Measurements from ENCODE around the gene CACNA1F. TPM values are rescaled to one million over a fixed set of nuclear protein-coding genes. Genes with fewer than 3 reads are reported as not detected.
A peak's percentile ranks its signal among the peaks of the same experiment; 100 is the strongest.

CACNA1F gene
- total and polyA plus RNA-seq, 8 donors: 0.06 to 6.1 (median 0.27) TPM; not detected in 2

- H3K36me3 ChIP-seq: no peaks in the 10 kb centered on the region
- 35 to 71% (median 55%) methylated on average over 1 to 2 of the region's 2 CpGs for WGBS, 5 donors
- peak overlapping the region in 1 of 5 donors; percentile 92 for H3K27ac ChIP-seq
- H3K4me1 ChIP-seq: peaks cover 5 to 39% (median 32%) of the 10 kb centered on the region in 4 donors
- DNase-seq: peak in 1 of 2 donors; percentile 35
- TF ChIP-seq EP300 (IDR thresholded peaks at IDR 0.05) (no peak), POLR2A (IDR thresholded peaks at IDR 0.05) (no peak), CTCF (IDR thresholded peaks at IDR 0.05) (no peak), POLR2AphosphoS5 (IDR thresholded peaks at IDR 0.05) (no peak)
- intact Hi-C loops (cut with DNase I; ENCODE audit: low total_unique reads): no loop called here
- H3K27me3 ChIP-seq: no peaks in the 10 kb centered on the region
- H3K4me3 ChIP-seq: peak overlapping the region in 2 of 4 donors; percentile 65 to 66
- no peaks in the 10 kb centered on the region for H3K9me3 ChIP-seq
These were observed 38.2 kb upstream of the CACNA1F start for GRCh38 chrX:49271341-49271740.

GRCh38 chrX:49270249-49270921, 37.2 kb upstream of the CACNA1F start:
- Histone ChIP-seq H3K27me3 (no peaks in the 10 kb centered on the region), H3K4me3 (peak overlapping the region; percentile 64 to 71 (median 66)), H3K36me3 (no peaks in the 10 kb centered on the region), H3K4me1 (peaks cover 5 to 39% (median 32%) of the 10 kb centered on the region in 4 donors), H3K9me3 (no peaks in the 10 kb centered on the region), H3K27ac (peak overlapping the region; percentile 90 to 98 (median 92))
- TF ChIP-seq POLR2A (IDR thresholded peaks at IDR 0.05) (no peak), EP300 (IDR thresholded peaks at IDR 0.05) (no peak), POLR2AphosphoS5 (IDR thresholded peaks at IDR 0.05) (no peak), CTCF (IDR thresholded peaks at IDR 0.05) (no peak)
- WGBS, 5 donors: 43 to 95% (median 73%) methylated on average over 3 to 55 of the region's 66 CpGs
- peak in 1 of 2 donors; percentile 30 for DNase-seq
- intact Hi-C loops (cut with DNase I; ENCODE audit: low total_unique reads): no loop called here

GRCh38 chrX:49269767-49270248, 36.7 kb upstream of the CACNA1F start, which contains the start of gene PPP1R3F:
Gene PPP1R3F, plus strand, starts transcription at chrX:49269793. Its CDS starts 77 bp downstream, at chrX:49269870.
- H3K9me3 ChIP-seq: no peaks in the 10 kb centered on the region
- TF ChIP-seq CTCF (IDR thresholded peaks at IDR 0.05) (no peak), EP300 (IDR thresholded peaks at IDR 0.05) (no peak), POLR2AphosphoS5 (IDR thresholded peaks at IDR 0.05) (peak; percentile 27 to 86 (median 72)), POLR2A (IDR thresholded peaks at IDR 0.05) (no peak)
- H3K4me3 ChIP-seq: peak within 1 kb of the TSS; percentile 64 to 71 (median 66)
- H3K27ac ChIP-seq: peak within 1 kb of the TSS; percentile 90 to 98 (median 92)
- no peaks in the 10 kb centered on the region for H3K27me3 ChIP-seq
- no peaks in the 10 kb centered on the region for H3K36me3 ChIP-seq
- peaks cover 5 to 39% (median 32%) of the 10 kb centered on the region in 4 donors for H3K4me1 ChIP-seq
- 0 to 73% (median 18%) methylated on average over 38 to 62 of the region's 70 CpGs; no CpG with 5 or more reads in 1 of the 5 donors for WGBS, 5 donors
- intact Hi-C loops (cut with DNase I; ENCODE audit: low total_unique reads): no loop called here
- DNase-seq: no peak

GRCh38 chrX:49269010-49269766, 36.0 kb upstream of the CACNA1F start:
- Histone ChIP-seq H3K9me3 (no peaks in the 10 kb centered on the region), H3K36me3 (no peaks in the 10 kb centered on the region), H3K27me3 (no peaks in the 10 kb centered on the region), H3K4me1 (peaks cover 5 to 39% (median 32%) of the 10 kb centered on the region in 4 donors), H3K27ac (peak overlapping the region; percentile 90 to 98 (median 92)), H3K4me3 (peak overlapping the region; percentile 64 to 71 (median 66))
- peak; percentile 96 to 98 for DNase-seq
- WGBS, 5 donors: 0 to 55% (median 3%) methylated on average over 36 to 45 of the region's 45 CpGs
- peak in 1 of 4 donors; percentile 81 for TF ChIP-seq POLR2A (IDR thresholded peaks at IDR 0.05)
- TF ChIP-seq CTCF (IDR thresholded peaks at IDR 0.05): no peak
- TF ChIP-seq EP300 (IDR thresholded peaks at IDR 0.05): no peak
- TF ChIP-seq POLR2AphosphoS5 (IDR thresholded peaks at IDR 0.05): peak; percentile 56 to 80 (median 76)
- intact Hi-C loops (cut with DNase I; ENCODE audit: low total_unique reads): no loop called here

Data from stomach (tissue), 9 donors.